Measurements from ENCODE around the gene ABCC12.
"Not testable (repeated sequence)": the region's sequence is repeated elsewhere in the genome, so short reads cannot be mapped to it uniquely, and the experiment has no call there.

The ABCC12 gene

DNA sequence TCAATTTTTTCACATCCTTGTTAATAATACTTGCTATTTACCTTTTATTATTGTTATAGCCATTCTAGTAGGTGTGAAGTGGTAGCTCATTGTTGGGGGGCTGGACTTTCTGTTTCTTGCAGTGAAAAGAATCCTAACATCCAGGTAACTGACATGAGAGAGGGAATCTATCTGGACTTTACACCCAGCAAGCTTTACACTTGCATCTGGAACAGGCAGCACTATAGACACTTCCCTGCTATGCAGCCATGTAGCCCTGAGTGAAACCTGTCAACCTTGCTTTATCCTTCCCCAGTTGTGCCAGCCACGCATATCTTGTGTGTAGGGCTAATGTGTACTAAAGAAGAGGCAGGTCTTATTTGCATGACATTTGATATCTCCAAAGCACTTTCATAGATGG is 16.9 kb upstream of the ABCC12 start:
- H3K4me3 ChIP-seq = no peak overlapping the region
- H3K4me2 ChIP-seq = no peak overlapping the region
- no peak overlapping the region for H3K27ac ChIP-seq
- H3K36me3 ChIP-seq = no peaks in the 10 kb centered on the region
- TF ChIP-seq Cebpa-rat (IDR thresholded peaks at IDR 0.05) = no peak
- no peak overlapping the region for H3K9ac ChIP-seq
- H3K27me3 ChIP-seq = no peaks in the 10 kb centered on the region
- no peaks in the 10 kb centered on the region for H3K9me3 ChIP-seq (replicated peaks in 1 of 11)
- H4K20me1 ChIP-seq = no peaks in the 10 kb centered on the region
- peaks cover 0 to 8% (median 3%) of the 10 kb centered on the region in 10 experiments; a peak in 8 of 20 replicates for H3K4me1 ChIP-seq

GRCh38 chr16:48169896-48170295 is 14.1 kb upstream of the ABCC12 start:
- TF ChIP-seq Cebpa-rat (IDR thresholded peaks at IDR 0.05) = no peak
- Histone ChIP-seq H3K9ac (no peak overlapping the region), H3K4me1 (peaks cover 7 to 32% (median 15%) of the 10 kb centered on the region in 10 experiments), H3K36me3 (no peaks in the 10 kb centered on the region), H3K4me2 (no peak overlapping the region), H3K4me3 (no peak overlapping the region), H3K9me3 (replicated peaks in 1 of 11) (no peaks in the 10 kb centered on the region), H4K20me1 (no peaks in the 10 kb centered on the region), H3K27me3 (no peaks in the 10 kb centered on the region), H3K27ac (no peak overlapping the region)

GRCh38 chr16:48168075-48168474 is 12.3 kb upstream of the ABCC12 start:
- no peaks in the 10 kb centered on the region for H3K36me3 ChIP-seq
- no peak for TF ChIP-seq Cebpa-rat (IDR thresholded peaks at IDR 0.05)
- H3K9ac ChIP-seq = no peak overlapping the region
- H3K4me2 ChIP-seq = peak overlapping the region in 3 of 11 experiments; percentile 3 to 28 (median 20); a peak in 3 of 22 replicates
- H3K27me3 ChIP-seq = no peaks in the 10 kb centered on the region
- H4K20me1 ChIP-seq = no peaks in the 10 kb centered on the region
- no peaks in the 10 kb centered on the region for H3K9me3 ChIP-seq (replicated peaks in 1 of 11)
- H3K4me1 ChIP-seq = peaks cover 9 to 35% (median 17%) of the 10 kb centered on the region in 10 experiments
- no peak overlapping the region for H3K27ac ChIP-seq
- H3K4me3 ChIP-seq = no peak overlapping the region

GRCh38 chr16:48166617-48167016 is 10.8 kb upstream of the ABCC12 start:
- not testable (repeated sequence) for H3K27me3 ChIP-seq; H3K9me3 ChIP-seq (replicated peaks in 1 of 11); H3K36me3 ChIP-seq; H3K4me3 ChIP-seq; H4K20me1 ChIP-seq; H3K27ac ChIP-seq; H3K9ac ChIP-seq; H3K4me2 ChIP-seq
- H3K4me1 ChIP-seq = peaks cover 9 to 41% (median 20%) of the 10 kb centered on the region in 10 experiments

- no peak overlapping the region for H3K9ac ChIP-seq
Observed at GRCh38 chr16:48165961-48166578, 10.3 kb upstream of the ABCC12 start.

GRCh38 chr16:48164907-48165715 is 9.3 kb upstream of the ABCC12 start:
- Histone ChIP-seq H3K4me1 (peaks cover 9 to 41% (median 20%) of the 10 kb centered on the region in 10 experiments), H3K9ac (peak overlapping the region in 4 of 11 experiments; percentile 7 to 47 (median 20); a peak in 5 of 22 replicates), H3K4me3 (no peak overlapping the region), H3K9me3 (replicated peaks in 1 of 11) (no peaks in the 10 kb centered on the region), H3K36me3 (no peaks in the 10 kb centered on the region), H4K20me1 (no peaks in the 10 kb centered on the region), H3K27ac (peak overlapping the region in 3 of 11 experiments; percentile 5 to 36 (median 26); a peak in 4 of 22 replicates), H3K4me2 (peak overlapping the region; percentile 21 to 61 (median 40); a peak in 21 of 22 replicates), H3K27me3 (no peaks in the 10 kb centered on the region)
- TF ChIP-seq Cebpa-rat (IDR thresholded peaks at IDR 0.05) = no peak

More at GRCh38 chr16:48165961-48166578, 10.3 kb upstream of the ABCC12 start:
- Histone ChIP-seq H3K9me3 (replicated peaks in 1 of 11) (no peaks in the 10 kb centered on the region), H3K27me3 (no peaks in the 10 kb centered on the region), H3K27ac (no peak overlapping the region), H4K20me1 (no peaks in the 10 kb centered on the region), H3K36me3 (no peaks in the 10 kb centered on the region), H3K4me2 (0 out of 22 replicates have a peak overlapping the region, but pooled peaks of 1 of the 11 experiments have one; percentile 0), H3K4me1 (peaks cover 9 to 41% (median 20%) of the 10 kb centered on the region in 10 experiments), H3K4me3 (no peak overlapping the region)
- TF ChIP-seq Cebpa-rat (IDR thresholded peaks at IDR 0.05) = no peak

- Histone ChIP-seq H3K27me3 (no peaks in the 10 kb centered on the region), H3K27ac (no peak overlapping the region), H3K4me2 (no peak overlapping the region), H3K9me3 (replicated peaks in 1 of 11) (no peaks in the 10 kb centered on the region), H3K36me3 (no peaks in the 10 kb centered on the region), H3K4me3 (no peak overlapping the region), H3K4me1 (peaks cover 9 to 40% (median 20%) of the 10 kb centered on the region in 10 experiments), H3K9ac (no peak overlapping the region), H4K20me1 (no peaks in the 10 kb centered on the region)
- no peak for TF ChIP-seq Cebpa-rat (IDR thresholded peaks at IDR 0.05)
Observed at GRCh38 chr16:48162839-48163410, 7.1 kb upstream of the ABCC12 start.

GRCh38 chr16:48161906-48162305 is 6.1 kb upstream of the ABCC12 start:
- peak overlapping the region in 2 of 11 experiments; percentile 3 to 4; a peak in 1 of 22 replicates for H3K4me2 ChIP-seq
- TF ChIP-seq Cebpa-rat (IDR thresholded peaks at IDR 0.05) = no peak
- no peaks in the 10 kb centered on the region for H3K9me3 ChIP-seq (replicated peaks in 1 of 11)
- no peaks in the 10 kb centered on the region; a peak in 1 of 22 replicates for H4K20me1 ChIP-seq
- peaks cover 9 to 32% (median 18%) of the 10 kb centered on the region in 10 experiments for H3K4me1 ChIP-seq
- H3K4me3 ChIP-seq = no peak overlapping the region
- H3K9ac ChIP-seq = no peak overlapping the region
- H3K36me3 ChIP-seq = no peaks in the 10 kb centered on the region
- no peak overlapping the region for H3K27ac ChIP-seq
- H3K27me3 ChIP-seq = no peaks in the 10 kb centered on the region

DNA sequence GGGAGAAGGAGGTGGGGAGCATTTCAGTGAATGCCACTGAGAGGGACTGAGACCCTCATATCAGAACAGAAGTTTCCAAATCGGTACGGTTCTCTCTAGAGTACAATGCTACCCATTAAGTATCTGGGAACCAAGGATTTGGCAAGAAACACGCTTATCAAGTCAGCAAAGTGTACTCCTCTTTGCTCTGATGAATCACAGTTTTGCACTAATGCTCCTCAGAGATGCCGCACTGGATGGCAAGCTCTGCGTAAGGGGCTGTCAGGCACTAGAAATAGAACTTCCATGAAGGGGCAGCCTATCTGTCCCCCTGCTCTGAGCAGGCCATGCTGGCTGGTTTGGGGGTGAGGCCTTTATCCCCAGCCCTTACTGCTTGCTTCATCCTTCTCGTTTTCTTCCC is 4.8 kb upstream of the ABCC12 start:
- Histone ChIP-seq H3K9ac (no peak overlapping the region), H3K9me3 (replicated peaks in 1 of 11) (no peaks in the 10 kb centered on the region), H4K20me1 (no peaks in the 10 kb centered on the region; a peak in 1 of 22 replicates), H3K27me3 (no peaks in the 10 kb centered on the region), H3K4me1 (peaks cover 7 to 25% (median 15%) of the 10 kb centered on the region in 10 experiments), H3K4me3 (no peak overlapping the region), H3K36me3 (no peaks in the 10 kb centered on the region), H3K4me2 (no peak overlapping the region), H3K27ac (no peak overlapping the region)
- TF ChIP-seq Cebpa-rat (IDR thresholded peaks at IDR 0.05) = no peak

Data from BLaER1 treated with 17β-estradiol and CSF1 and Interleukin-3, amounts not matched to agents 10 nM and 100 nM (cell line).